CD4-positive, alpha-beta T cell treated with Interleukin-6 at 100 ng/mL for 8 hours (primary cell): ENCODE results near the gene RBMS3.
"Not testable (repeated sequence)": the region's sequence is repeated elsewhere in the genome, so short reads cannot be mapped to it uniquely, and the experiment has no call there.

Source experiments
- DNase-seq: peaks from one replicate; pipeline ENCODE4 v3.0.0-alpha.2; 2020; ENCODE audit warnings: mixed read lengths, low spot score

The RBMS3 gene

DNA sequence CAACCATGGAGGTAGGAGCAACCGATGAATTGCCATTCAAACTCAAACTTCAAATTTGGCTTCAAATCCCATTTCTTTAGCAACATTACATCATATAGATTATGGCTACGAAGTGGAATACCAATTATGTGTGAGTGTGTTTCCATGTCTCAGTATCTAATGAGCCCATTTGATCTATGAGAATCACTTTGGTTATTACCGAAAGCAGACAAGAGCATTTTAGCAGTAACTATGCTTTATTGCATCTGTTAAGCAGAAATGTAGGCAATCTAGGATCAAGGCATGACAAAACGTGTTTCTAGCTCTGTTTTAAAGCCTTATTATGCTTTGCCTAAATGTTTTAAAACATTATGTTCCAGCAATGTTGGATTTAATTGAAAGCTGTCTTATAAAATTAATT is 743.6 kb downstream of the RBMS3 start:
- no peak for DNase-seq

DNA sequence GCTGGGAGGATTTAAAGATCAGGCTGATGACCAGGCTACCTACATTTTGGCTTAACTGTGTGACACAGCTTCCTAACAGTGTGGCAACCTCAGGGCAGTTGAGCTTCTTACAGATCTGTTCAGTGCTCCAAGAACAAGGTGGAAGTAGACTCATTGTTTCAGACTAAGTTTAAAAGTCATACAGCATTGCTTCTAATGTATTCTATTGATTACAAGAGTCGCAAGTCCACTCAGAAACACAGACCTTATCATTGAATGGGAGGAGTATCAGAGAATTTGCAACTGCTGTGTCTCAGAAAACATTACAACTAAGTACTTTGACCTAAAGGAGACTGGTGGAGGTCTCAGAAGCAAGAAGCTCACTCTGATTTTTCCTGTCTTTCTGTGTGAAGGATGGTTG is 746.0 kb downstream of the RBMS3 start:
- DNase-seq: no peak

GRCh38 chr3:30034246-30034991 is 753.5 kb downstream of the RBMS3 start:
- DNase-seq: no peak

GRCh38 chr3:30035935-30036567 is 755.2 kb downstream of the RBMS3 start:
- no peak for DNase-seq

DNA sequence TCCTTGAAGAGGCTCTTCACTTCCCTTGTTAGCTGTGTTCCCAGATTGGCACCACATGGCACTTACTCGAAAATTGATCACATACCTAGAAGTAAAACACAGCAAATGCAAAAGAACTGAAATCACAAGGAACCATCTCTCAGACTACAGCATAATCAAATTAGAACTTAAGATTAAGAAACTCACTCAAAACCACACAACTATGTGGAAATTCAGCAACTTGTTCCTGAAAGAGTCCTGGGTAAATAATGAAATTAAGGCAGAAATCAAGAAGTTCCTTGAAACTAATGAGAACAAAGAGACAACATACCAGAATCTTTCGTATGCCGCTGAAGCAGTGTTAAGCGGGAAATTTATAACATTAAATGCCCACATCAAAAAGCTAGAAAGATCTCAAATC is 759.3 kb downstream of the RBMS3 start:
- DNase-seq: no peak

GRCh38 chr3:30041481-30041880 is 760.6 kb downstream of the RBMS3 start:
- not testable (repeated sequence) for DNase-seq

DNA sequence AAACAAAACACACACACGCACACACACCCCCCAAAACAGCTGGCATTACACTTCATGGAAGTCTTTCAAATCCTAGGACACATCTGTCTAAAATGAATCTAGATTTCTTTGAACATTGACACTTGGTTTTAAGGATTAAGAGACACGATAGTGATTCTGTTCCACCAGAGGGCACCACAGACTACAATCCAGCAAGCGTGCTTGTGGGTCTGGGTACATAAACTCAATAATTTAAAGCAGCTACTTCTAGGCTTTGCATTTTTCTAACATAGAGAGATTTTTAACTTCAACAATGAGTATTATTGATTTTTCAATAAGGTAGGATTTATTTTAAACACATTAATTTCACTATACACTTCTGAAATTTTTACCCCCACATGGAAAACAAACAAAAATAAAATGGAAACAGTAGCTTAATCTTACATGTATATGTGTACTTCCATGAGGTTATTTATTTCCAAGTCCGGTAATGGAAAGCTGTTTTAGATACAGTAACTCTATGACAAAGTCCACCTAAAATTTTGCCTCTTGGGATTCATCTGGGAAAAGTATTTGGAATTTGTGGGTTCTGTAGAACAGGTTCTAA is 761.5 kb downstream of the RBMS3 start:
- DNase-seq: peak; percentile 38

DNA sequence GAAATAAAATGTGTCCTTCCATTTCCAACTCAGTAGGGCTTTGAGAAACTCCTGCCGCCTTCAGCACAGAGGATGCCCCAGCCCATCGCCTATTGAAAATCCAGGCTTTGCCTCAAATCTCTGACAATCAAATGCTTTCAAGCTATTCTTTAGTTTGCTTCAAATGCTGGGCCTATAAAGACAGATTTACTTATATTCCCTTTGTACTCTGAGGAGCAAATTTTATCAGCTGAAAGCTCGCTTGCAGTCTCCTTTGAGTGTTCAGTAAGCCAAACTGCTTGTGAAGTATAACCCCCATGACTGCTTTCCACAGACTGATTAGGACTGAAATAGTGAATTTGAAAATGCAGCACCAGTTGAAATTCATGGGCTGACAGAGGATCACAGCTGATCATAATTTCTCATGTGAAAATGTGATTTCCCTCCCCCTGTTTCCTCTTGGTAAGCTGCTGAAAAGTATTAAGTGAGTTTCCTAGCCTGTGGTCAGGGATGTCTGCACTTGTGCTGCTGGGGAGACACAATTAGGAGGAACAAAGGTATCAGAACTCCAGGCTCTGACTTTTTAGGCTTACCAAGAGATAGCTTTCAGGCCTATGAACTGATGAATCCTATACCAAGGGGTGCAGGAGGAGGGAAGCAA is 762.2 kb downstream of the RBMS3 start:
- DNase-seq: no peak

DNA sequence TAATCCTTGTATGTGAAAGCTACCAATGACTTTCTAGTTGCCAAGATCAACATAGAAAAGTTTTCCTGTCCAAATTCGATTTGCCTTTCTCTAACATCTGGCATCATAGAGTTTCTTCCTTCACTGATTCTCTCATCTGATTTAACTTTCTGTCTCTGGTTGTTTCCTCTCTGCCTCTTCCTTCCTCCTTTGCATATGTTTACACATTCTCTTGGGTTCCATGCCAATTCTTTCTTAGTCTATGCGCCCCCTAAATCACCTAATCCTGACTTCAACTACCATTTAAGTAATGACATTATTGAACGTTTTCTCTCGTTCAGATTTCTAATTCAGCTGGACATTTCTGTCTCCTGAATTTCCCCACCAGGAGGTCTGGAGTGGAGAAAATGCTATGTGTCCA is 763.6 kb downstream of the RBMS3 start:
- DNase-seq: no peak

- DNase-seq: no peak
Observed at GRCh38 chr3:30048431-30048830, 767.6 kb downstream of the RBMS3 start.

GRCh38 chr3:30050116-30050515 is 769.2 kb downstream of the RBMS3 start:
- not testable (repeated sequence) for DNase-seq

- no peak for DNase-seq
Observed at GRCh38 chr3:30059240-30059639, 778.4 kb downstream of the RBMS3 start.
